Measurements from ENCODE around the gene KIAA1328. TPM values are rescaled to one million over a fixed set of nuclear protein-coding genes. Genes with fewer than 3 reads are reported as not detected.
"Not testable (repeated sequence)": the region's sequence is repeated elsewhere in the genome, so short reads cannot be mapped to it uniquely, and the experiment has no call there.

KIAA1328 gene
- total and polyA plus RNA-seq, 3 donors from 2014 or later, result 19.9 to 48.7 (median 35.0) TPM

DNA sequence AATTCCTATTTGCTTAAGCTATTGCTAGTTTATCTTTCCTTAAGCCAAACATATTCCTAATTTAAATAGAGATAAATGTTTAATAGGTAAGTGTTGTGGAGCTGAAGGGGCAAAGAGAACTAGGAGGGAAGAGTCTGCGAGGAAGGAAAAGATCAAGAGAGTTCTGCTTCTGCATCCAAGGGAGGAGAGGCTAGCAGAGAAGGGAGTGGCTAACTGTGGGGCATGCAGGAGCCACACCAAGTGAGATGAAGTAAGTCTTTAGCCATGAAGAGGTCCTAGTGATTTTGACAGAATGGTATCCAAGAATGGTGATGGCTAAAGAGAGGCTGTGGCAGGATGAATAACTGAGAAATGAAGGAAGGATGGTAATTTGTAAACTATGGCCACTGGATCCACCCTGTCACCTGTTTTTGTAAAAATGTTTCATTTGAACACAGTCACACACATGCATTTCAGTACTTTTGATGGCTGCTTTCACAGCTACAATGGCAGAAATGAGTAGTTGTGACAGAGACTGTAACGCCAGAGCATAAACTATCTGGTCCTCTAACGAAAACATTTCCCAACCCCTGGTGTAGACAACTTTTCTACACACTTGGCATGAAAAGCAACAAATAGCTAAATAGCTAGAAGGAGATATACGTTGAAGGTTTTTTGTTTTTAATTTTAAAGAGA, 15.7 kb upstream of the KIAA1328 start:
- Histone ChIP-seq H3K4me3 (no peak overlapping the region), H3K4me1 (no peaks in the 10 kb centered on the region), H3K36me3 (ENCODE audit: low read depth, missing control alignments) (no peaks in the 10 kb centered on the region), H3K9me3 (no peaks in the 10 kb centered on the region), H3K27ac (no peak overlapping the region), H3K27me3 (no peaks in the 10 kb centered on the region)
- TF ChIP-seq, protein P1, sequence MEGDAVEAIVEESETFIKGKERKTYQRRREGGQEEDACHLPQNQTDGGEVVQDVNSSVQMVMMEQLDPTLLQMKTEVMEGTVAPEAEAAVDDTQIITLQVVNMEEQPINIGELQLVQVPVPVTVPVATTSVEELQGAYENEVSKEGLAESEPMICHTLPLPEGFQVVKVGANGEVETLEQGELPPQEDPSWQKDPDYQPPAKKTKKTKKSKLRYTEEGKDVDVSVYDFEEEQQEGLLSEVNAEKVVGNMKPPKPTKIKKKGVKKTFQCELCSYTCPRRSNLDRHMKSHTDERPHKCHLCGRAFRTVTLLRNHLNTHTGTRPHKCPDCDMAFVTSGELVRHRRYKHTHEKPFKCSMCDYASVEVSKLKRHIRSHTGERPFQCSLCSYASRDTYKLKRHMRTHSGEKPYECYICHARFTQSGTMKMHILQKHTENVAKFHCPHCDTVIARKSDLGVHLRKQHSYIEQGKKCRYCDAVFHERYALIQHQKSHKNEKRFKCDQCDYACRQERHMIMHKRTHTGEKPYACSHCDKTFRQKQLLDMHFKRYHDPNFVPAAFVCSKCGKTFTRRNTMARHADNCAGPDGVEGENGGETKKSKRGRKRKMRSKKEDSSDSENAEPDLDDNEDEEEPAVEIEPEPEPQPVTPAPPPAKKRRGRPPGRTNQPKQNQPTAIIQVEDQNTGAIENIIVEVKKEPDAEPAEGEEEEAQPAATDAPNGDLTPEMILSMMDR (IDR thresholded peaks at IDR 0.05), result no peak
- no peak for TF ChIP-seq POLR2A (IDR thresholded peaks at IDR 0.05)
- DNase-seq, result no peak
- intact Hi-C loops (cut with DNase I; ENCODE audit: low total_unique reads), result no loop called here
- WGBS, 2 donors, result 87 to 96% methylated on average over 4 of the region's 4 CpGs

DNA sequence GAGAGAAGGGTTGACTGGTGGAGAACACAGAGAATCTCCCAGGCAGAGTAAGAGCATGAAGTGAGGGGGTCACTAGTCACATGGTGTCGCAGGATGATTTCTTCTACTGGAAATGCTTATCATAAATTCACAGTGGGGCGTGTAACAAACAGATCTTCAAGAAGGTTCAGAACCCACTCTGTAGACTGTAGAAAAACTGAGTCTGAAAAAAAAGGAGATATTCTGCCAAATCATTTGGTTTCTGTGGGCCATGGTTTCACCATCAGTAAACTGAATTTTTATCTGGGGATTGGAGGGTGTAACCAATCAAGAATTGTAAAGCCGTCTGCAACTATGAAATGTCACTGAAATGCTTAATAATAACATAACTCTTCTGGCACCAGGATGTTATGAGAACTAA, 15.1 kb upstream of the KIAA1328 start:
- no peak overlapping the region for H3K27ac ChIP-seq
- H3K9me3 ChIP-seq, result no peaks in the 10 kb centered on the region
- H3K4me3 ChIP-seq, result no peak overlapping the region
- H3K4me1 ChIP-seq, result no peaks in the 10 kb centered on the region
- H3K27me3 ChIP-seq, result no peaks in the 10 kb centered on the region
- WGBS, 2 donors, result 85 to 92% methylated on average over 3 of the region's 3 CpGs
- DNase-seq, result no peak
- no peaks in the 10 kb centered on the region for H3K36me3 ChIP-seq (ENCODE audit: low read depth, missing control alignments)
- intact Hi-C loops (cut with DNase I; ENCODE audit: low total_unique reads), result no loop called here
- TF ChIP-seq, protein P1 (IDR thresholded peaks at IDR 0.05), result no peak
- TF ChIP-seq POLR2A (IDR thresholded peaks at IDR 0.05), result no peak

DNA sequence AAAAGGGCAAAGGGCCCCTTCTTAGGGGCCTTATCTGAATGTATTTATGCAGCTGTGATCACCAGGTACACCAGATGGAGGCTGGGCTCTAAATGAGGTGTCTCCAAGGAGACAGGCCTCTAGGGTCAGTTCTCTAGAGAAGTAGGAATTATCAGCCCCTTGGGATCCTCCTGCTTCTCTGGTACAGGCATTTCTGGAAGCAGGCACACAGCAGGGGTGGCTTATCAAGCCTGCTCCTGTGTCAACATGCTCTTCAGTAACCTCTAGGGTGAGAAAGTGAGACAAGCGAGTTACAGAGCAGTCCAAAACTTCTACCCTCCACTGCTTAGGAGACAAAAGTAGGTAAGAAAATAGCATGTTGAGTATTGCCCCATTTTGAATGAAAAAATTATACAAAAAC, 13.9 kb upstream of the KIAA1328 start:
- Histone ChIP-seq H3K27me3 (no peaks in the 10 kb centered on the region), H3K27ac (no peak overlapping the region), H3K4me1 (no peaks in the 10 kb centered on the region), H3K36me3 (ENCODE audit: low read depth, missing control alignments) (no peaks in the 10 kb centered on the region), H3K4me3 (no peak overlapping the region), H3K9me3 (no peaks in the 10 kb centered on the region)
- WGBS, 2 donors, result 0 to 63% methylated on average over 1 of the region's 1 CpG
- intact Hi-C loops (cut with DNase I; ENCODE audit: low total_unique reads), result no loop called here
- TF ChIP-seq, protein P1 (IDR thresholded peaks at IDR 0.05), result no peak
- no peak for TF ChIP-seq POLR2A (IDR thresholded peaks at IDR 0.05)
- no peak for DNase-seq

DNA sequence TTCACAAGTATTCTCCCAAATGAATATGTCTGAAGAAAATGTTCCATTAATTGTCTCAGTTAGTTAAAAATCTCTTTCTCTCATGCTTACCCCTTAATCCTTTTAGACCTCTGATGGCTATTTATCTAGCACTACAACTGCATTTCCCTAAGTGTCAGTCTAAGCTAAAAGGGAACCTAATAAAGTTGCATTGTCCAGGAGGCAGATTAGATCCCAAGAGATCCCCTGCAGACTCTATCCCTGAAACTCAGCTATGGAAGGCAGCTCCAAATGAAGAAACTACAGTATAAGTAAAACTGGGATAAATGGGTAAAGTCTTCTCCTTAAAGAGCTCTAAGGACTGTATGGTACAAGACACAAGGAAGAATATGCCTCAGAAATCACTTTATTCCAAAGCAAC, 12.8 kb upstream of the KIAA1328 start:
- H3K27ac ChIP-seq; H3K4me1 ChIP-seq; H3K4me3 ChIP-seq; H3K9me3 ChIP-seq; intact Hi-C loops (cut with DNase I; ENCODE audit: low total_unique reads); H3K36me3 ChIP-seq (ENCODE audit: low read depth, missing control alignments); H3K27me3 ChIP-seq; DNase-seq: not testable (repeated sequence)

DNA sequence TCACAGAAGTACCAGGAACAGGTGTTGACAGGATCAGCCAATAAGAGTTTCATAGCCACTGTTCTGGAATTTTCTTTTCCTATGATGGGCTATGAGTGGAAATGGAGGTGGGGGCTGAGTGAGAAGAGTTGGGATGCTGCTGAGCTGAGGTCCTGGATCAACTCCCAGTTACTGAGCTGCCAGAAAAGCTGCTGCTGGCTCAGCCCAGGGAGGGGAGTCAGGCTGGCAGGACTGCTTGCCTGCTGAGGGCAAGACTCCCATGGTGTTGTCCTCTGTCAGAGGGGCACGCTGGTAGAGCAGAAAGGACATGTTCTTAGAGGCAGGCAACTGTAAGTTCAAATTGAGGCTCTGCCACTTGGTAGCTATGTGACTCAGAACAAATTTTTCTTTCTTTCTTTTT, 11.9 kb upstream of the KIAA1328 start:
- no peaks in the 10 kb centered on the region for H3K27me3 ChIP-seq
- no peaks in the 10 kb centered on the region for H3K36me3 ChIP-seq (ENCODE audit: low read depth, missing control alignments)
- H3K4me3 ChIP-seq, result no peak overlapping the region
- intact Hi-C loops (cut with DNase I; ENCODE audit: low total_unique reads), result no loop called here
- H3K4me1 ChIP-seq, result no peaks in the 10 kb centered on the region
- WGBS, 2 donors, result 94 to 100% methylated on average over 1 of the region's 1 CpG
- no peak overlapping the region for H3K27ac ChIP-seq
- TF ChIP-seq POLR2A (IDR thresholded peaks at IDR 0.05), result no peak
- TF ChIP-seq, protein P1 (IDR thresholded peaks at IDR 0.05), result no peak
- H3K9me3 ChIP-seq, result no peaks in the 10 kb centered on the region
- DNase-seq, result no peak
